DND-41 (cell line): ENCODE measurements around the gene SGIP1.

Experiments used
- CTCF ChIP-seq: IDR thresholded peaks from 2 replicates; pipeline ENCODE4 v1.5.1; 2012; ENCODE audit warnings: borderline replicate concordance, low read length, moderate library complexity, mild to moderate bottlenecking; ENCODE audit not compliant: poor library complexity, severe bottlenecking; ENCODE audit errors: extremely low read depth
- EZH2 ChIP-seq: IDR thresholded peaks from 3 replicates; pipeline ENCODE4 v1.6.1; 2012; ENCODE audit warnings: borderline replicate concordance, low read depth, mild to moderate bottlenecking, moderate library complexity, low read length, inconsistent platforms; ENCODE audit not compliant: severe bottlenecking

DNA sequence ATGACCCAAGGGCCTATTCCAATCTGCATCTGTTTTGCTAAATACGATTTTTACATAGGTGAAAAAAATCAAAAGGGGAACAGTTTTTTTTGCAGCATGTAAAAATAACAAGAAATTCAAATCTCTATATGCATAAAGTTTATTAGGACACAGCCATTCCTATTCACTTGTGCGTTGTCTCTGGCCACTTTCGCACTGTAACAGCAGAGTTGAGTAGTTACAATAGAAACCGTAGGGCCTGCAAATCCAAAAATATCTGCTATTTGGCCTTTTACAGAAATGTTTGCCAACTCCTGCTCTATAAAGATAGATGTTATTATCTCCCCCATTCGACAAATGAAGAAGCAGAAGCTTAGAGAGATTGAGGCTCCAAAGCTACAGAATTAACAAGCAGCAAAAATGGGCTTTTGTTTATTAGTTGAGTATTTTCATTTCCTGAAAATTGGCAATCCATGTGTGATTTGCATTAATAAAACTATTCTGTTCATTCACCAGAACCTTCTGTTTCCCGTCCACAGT, 223.8 kb downstream of the SGIP1 start:
- TF ChIP-seq CTCF (no peak), EZH2 (no peak)
